Measurements from ENCODE around the gene ZFYVE1.

DNA sequence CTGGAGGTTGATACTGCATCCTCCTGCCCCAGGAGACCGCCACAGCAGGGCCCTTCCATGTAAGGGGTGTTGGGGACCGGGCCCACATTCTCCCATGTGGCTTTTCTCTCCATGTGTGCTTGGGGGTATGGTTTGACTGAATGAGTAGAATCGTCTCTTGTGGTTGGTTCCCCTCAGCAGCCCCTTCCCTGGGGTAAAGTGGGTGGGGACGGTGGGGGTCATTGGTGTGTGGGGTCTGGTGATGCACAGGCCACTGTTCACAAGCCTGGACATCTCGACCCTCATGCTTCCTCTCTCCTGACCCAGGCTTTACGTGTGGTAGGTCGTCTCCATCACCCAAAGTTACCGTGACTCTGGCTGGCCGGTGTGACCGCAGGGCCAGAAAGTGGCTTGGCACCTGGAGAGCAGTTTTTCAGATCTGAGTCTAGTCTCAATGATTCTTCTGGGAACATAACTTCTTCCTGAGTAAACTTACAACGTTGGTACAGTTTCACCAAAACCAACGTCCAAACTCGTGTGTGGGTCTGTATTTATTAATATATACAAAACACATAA, 83.0 kb downstream of the ZFYVE1 start:
- TF ChIP-seq, protein P1, sequence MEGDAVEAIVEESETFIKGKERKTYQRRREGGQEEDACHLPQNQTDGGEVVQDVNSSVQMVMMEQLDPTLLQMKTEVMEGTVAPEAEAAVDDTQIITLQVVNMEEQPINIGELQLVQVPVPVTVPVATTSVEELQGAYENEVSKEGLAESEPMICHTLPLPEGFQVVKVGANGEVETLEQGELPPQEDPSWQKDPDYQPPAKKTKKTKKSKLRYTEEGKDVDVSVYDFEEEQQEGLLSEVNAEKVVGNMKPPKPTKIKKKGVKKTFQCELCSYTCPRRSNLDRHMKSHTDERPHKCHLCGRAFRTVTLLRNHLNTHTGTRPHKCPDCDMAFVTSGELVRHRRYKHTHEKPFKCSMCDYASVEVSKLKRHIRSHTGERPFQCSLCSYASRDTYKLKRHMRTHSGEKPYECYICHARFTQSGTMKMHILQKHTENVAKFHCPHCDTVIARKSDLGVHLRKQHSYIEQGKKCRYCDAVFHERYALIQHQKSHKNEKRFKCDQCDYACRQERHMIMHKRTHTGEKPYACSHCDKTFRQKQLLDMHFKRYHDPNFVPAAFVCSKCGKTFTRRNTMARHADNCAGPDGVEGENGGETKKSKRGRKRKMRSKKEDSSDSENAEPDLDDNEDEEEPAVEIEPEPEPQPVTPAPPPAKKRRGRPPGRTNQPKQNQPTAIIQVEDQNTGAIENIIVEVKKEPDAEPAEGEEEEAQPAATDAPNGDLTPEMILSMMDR (IDR thresholded peaks at IDR 0.05) = no peak
- no peak for TF ChIP-seq POLR2A (IDR thresholded peaks at IDR 0.05)
- no peak for TF ChIP-seq POLR2AphosphoS5 (IDR thresholded peaks at IDR 0.05)

All from prostate gland (tissue), 2 donors.